WTC11 (cell line): ENCODE data around the gene EEF1E1.

Source experiments
- CREM ChIP-seq: sonication (generic); formaldehyde crosslinking; IDR thresholded peaks from 2 replicates; pipeline ENCODE4 v1.8.1; 2022; ENCODE audit warnings: mild to moderate bottlenecking, missing genetic modification reagents, moderate library complexity
- ELF4 ChIP-seq: sonication (generic); formaldehyde crosslinking; IDR thresholded peaks from 2 replicates; pipeline ENCODE4 v1.8.1; 2022; ENCODE audit warnings: low read depth, mild to moderate bottlenecking, moderate library complexity, missing genetic modification reagents
- ESRRA ChIP-seq: sonication (generic); formaldehyde crosslinking; IDR thresholded peaks from 2 replicates; pipeline ENCODE4 v1.8.1; 2022; ENCODE audit warnings: mild to moderate bottlenecking, missing genetic modification reagents, borderline replicate concordance
- FOXP4 ChIP-seq: sonication (generic); formaldehyde crosslinking; IDR thresholded peaks from 2 replicates; pipeline ENCODE4 v1.8.0; 2022; ENCODE audit warnings: mild to moderate bottlenecking, missing genetic modification reagents
- IRF2 ChIP-seq: sonication (generic); formaldehyde crosslinking; IDR thresholded peaks from 2 replicates; pipeline ENCODE4 v1.8.0; 2022; ENCODE audit warnings: low read depth, missing genetic modification reagents, borderline replicate concordance
- PRRX2 ChIP-seq: fragments of 250-450 bp; sonication (Bioruptor Pico); IDR thresholded peaks from 2 replicates; pipeline ENCODE4 v1.8.0; 2021; ENCODE audit warnings: mild to moderate bottlenecking
- SMAD3 ChIP-seq: sonication (generic); formaldehyde crosslinking; IDR thresholded peaks from 2 replicates; pipeline ENCODE4 v1.8.0; 2022; ENCODE audit warnings: missing genetic modification reagents, mild to moderate bottlenecking, borderline replicate concordance
- TF ChIP-seq, protein P1 (sequence below): sonication (generic); formaldehyde crosslinking; IDR thresholded peaks from 2 replicates; pipeline ENCODE4 v1.8.0; 2022; ENCODE audit warnings: mild to moderate bottlenecking, missing genetic modification reagents
- TF ChIP-seq, protein P2 (sequence below): fragments of 200-600 bp; IDR thresholded peaks from 2 replicates; pipeline ENCODE4 v1.8.0; 2022; ENCODE audit warnings: antibody characterized with exemption
- TF ChIP-seq, protein P3 (sequence below): sonication (generic); formaldehyde crosslinking; IDR thresholded peaks from 2 replicates; pipeline ENCODE4 v1.8.0; 2023; ENCODE audit warnings: missing genetic modification reagents, mild to moderate bottlenecking, borderline replicate concordance
- TF ChIP-seq, protein P4 (sequence below): sonication (generic); formaldehyde crosslinking; IDR thresholded peaks from 2 replicates; pipeline ENCODE4 v1.8.1; 2023; ENCODE audit warnings: mild to moderate bottlenecking, moderate library complexity, missing genetic modification reagents

GRCh38 chr6:8086755-8087306, 15.5 kb downstream of the EEF1E1 start:
- TF ChIP-seq, protein P1, sequence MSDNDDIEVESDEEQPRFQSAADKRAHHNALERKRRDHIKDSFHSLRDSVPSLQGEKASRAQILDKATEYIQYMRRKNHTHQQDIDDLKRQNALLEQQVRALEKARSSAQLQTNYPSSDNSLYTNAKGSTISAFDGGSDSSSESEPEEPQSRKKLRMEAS, result no peak
- TF ChIP-seq, protein P2, sequence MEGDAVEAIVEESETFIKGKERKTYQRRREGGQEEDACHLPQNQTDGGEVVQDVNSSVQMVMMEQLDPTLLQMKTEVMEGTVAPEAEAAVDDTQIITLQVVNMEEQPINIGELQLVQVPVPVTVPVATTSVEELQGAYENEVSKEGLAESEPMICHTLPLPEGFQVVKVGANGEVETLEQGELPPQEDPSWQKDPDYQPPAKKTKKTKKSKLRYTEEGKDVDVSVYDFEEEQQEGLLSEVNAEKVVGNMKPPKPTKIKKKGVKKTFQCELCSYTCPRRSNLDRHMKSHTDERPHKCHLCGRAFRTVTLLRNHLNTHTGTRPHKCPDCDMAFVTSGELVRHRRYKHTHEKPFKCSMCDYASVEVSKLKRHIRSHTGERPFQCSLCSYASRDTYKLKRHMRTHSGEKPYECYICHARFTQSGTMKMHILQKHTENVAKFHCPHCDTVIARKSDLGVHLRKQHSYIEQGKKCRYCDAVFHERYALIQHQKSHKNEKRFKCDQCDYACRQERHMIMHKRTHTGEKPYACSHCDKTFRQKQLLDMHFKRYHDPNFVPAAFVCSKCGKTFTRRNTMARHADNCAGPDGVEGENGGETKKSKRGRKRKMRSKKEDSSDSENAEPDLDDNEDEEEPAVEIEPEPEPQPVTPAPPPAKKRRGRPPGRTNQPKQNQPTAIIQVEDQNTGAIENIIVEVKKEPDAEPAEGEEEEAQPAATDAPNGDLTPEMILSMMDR, result no peak
- no peak for TF ChIP-seq PRRX2 (CRISPR knock-in tag)
- no peak for TF ChIP-seq ELF4 (CRISPR knock-in tag)
- no peak for TF ChIP-seq SMAD3 (CRISPR knock-in tag)
- TF ChIP-seq, protein P3, sequence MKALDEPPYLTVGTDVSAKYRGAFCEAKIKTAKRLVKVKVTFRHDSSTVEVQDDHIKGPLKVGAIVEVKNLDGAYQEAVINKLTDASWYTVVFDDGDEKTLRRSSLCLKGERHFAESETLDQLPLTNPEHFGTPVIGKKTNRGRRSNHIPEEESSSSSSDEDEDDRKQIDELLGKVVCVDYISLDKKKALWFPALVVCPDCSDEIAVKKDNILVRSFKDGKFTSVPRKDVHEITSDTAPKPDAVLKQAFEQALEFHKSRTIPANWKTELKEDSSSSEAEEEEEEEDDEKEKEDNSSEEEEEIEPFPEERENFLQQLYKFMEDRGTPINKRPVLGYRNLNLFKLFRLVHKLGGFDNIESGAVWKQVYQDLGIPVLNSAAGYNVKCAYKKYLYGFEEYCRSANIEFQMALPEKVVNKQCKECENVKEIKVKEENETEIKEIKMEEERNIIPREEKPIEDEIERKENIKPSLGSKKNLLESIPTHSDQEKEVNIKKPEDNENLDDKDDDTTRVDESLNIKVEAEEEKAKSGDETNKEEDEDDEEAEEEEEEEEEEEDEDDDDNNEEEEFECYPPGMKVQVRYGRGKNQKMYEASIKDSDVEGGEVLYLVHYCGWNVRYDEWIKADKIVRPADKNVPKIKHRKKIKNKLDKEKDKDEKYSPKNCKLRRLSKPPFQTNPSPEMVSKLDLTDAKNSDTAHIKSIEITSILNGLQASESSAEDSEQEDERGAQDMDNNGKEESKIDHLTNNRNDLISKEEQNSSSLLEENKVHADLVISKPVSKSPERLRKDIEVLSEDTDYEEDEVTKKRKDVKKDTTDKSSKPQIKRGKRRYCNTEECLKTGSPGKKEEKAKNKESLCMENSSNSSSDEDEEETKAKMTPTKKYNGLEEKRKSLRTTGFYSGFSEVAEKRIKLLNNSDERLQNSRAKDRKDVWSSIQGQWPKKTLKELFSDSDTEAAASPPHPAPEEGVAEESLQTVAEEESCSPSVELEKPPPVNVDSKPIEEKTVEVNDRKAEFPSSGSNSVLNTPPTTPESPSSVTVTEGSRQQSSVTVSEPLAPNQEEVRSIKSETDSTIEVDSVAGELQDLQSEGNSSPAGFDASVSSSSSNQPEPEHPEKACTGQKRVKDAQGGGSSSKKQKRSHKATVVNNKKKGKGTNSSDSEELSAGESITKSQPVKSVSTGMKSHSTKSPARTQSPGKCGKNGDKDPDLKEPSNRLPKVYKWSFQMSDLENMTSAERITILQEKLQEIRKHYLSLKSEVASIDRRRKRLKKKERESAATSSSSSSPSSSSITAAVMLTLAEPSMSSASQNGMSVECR, result no peak
- TF ChIP-seq FOXP4, result no peak
- TF ChIP-seq CREM (CRISPR knock-in tag), result no peak
- no peak for TF ChIP-seq ESRRA (CRISPR knock-in tag)
- no peak for TF ChIP-seq IRF2
- TF ChIP-seq, protein P4, sequence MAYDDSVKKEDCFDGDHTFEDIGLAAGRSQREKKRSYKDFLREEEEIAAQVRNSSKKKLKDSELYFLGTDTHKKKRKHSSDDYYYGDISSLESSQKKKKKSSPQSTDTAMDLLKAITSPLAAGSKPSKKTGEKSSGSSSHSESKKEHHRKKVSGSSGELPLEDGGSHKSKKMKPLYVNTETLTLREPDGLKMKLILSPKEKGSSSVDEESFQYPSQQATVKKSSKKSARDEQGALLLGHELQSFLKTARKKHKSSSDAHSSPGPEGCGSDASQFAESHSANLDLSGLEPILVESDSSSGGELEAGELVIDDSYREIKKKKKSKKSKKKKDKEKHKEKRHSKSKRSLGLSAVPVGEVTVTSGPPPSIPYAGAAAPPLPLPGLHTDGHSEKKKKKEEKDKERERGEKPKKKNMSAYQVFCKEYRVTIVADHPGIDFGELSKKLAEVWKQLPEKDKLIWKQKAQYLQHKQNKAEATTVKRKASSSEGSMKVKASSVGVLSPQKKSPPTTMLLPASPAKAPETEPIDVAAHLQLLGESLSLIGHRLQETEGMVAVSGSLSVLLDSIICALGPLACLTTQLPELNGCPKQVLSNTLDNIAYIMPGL (CRISPR knock-in tag), result no peak
